Colonic mucosa (tissue), 4 donors: ENCODE measurements around the gene B3GALT4. TPM values are rescaled to one million over a fixed set of nuclear protein-coding genes. Genes with fewer than 3 reads are reported as not detected.

Experiments used
- DNase-seq: peaks from one replicate; pipeline ENCODE4 v3.0.0-alpha.2; 2020
- H3K27ac ChIP-seq: fragments of 200-600 bp; one replicate; pipeline ENCODE4 v1.8.0; 2021
- H3K27me3 ChIP-seq: fragments of 200-600 bp; one replicate; pipeline ENCODE4 v1.8.0; 2021
- H3K36me3 ChIP-seq: fragments of 200-600 bp; one replicate; pipeline ENCODE4 v1.8.0; 2021
- H3K4me1 ChIP-seq: fragments of 200-600 bp; one replicate; pipeline ENCODE4 v1.8.0; 2021; ENCODE audit warnings: mild to moderate bottlenecking
- H3K4me3 ChIP-seq: fragments of 200-600 bp; one replicate; pipeline ENCODE4 v1.8.0; 2021
- H3K9ac ChIP-seq, 2 donors: one replicate each; pipeline ENCODE4 v1.7.0; 2013; ENCODE audit warnings: control low read depth in 2 of 2, low read depth in 2 of 2, low read length in 2 of 2
- H3K9me3 ChIP-seq: fragments of 200-600 bp; one replicate; pipeline ENCODE4 v1.8.0; 2021
- intact Hi-C: fragments of 100-400 bp; cut with DNase I; formaldehyde crosslinking; loops from one replicate; pipeline ENCODE4 v1.14.1; 2022
- total RNA-seq, 2 donors: library from RNA; stranded (reverse); fragmentation: NEBNext Ultra II Directional in 1 of 2; extraction: Animal tissue kit (Norgen Biotek cat#: 25700) in 1 of 2; gene quantifications; one replicate each; pipeline ENCODE4 v1.2.1, GENCODE V29; 2021
- TF ChIP-seq, protein P1 (sequence below): fragments of 200-600 bp; IDR thresholded peaks from one replicate; pipeline ENCODE4 v1.8.0; 2022; ENCODE audit warnings: antibody characterized with exemption, mild to moderate bottlenecking
- donor health status: healthy.
- donor health status: DM: no; HTN: no; CAD: no.
- donor health status: DM: no; HTN: no; CAD: no.

B3GALT4 gene
- total RNA-seq, 2 donors from 2014 or later, result 22.0 to 26.4 TPM

DNA sequence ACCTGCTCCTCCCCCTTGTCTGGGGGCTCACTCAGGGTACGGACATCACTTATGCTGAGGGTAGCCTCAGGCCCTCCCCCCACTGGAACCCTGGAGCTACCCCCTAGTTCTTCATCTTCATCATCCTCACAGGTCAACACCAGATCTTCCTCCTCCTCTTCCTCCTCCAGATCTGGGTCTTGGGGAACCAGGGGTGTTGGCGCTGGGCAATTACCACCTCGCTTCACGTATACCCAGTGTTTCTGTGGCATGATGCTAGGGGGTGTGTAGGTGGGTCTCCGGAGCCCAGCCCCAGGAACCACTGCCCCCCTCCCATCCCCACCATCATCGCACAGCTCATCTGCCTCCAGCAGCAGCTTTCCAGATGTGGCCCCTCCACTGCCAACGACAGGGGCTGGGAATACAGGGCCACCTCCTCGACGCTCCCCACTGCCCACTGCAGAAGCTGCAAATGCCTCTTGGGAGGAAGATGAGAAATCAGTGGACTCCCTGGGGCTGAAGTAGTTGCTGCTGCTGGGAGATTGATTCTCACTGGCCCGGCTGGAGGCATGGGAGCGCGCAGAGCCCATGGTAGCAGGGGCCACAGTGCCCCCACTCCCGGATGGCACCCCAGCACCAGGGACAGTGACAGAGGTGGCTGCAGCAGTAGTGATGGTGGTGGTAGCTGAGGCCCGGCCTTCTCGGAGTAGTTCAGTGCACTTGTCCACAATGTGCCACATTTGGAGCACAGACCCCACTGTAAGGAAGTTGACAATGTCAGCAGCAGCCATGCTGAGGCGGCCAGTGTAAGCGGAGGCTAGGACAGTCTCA, 39.1 kb downstream of the B3GALT4 start:
- Histone ChIP-seq H3K27ac (no peak overlapping the region), H3K4me3 (no peak overlapping the region), H3K4me1 (peaks cover 20% of the 10 kb centered on the region), H3K9me3 (no peaks in the 10 kb centered on the region), H3K27me3 (no peaks in the 10 kb centered on the region), H3K36me3 (peaks cover 9% of the 10 kb centered on the region), H3K9ac (peak overlapping the region in 1 of 2 donors; percentile 26)
- intact Hi-C loops, result loop anchor here (2.0 to 10.0 kb wide), 2 partner anchors 39 to 99 kb away; partner anchors contain the start of genes B3GALT4, CUTA and PHF1
- TF ChIP-seq, protein P1, sequence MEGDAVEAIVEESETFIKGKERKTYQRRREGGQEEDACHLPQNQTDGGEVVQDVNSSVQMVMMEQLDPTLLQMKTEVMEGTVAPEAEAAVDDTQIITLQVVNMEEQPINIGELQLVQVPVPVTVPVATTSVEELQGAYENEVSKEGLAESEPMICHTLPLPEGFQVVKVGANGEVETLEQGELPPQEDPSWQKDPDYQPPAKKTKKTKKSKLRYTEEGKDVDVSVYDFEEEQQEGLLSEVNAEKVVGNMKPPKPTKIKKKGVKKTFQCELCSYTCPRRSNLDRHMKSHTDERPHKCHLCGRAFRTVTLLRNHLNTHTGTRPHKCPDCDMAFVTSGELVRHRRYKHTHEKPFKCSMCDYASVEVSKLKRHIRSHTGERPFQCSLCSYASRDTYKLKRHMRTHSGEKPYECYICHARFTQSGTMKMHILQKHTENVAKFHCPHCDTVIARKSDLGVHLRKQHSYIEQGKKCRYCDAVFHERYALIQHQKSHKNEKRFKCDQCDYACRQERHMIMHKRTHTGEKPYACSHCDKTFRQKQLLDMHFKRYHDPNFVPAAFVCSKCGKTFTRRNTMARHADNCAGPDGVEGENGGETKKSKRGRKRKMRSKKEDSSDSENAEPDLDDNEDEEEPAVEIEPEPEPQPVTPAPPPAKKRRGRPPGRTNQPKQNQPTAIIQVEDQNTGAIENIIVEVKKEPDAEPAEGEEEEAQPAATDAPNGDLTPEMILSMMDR, result no peak
- no peak for DNase-seq

DNA sequence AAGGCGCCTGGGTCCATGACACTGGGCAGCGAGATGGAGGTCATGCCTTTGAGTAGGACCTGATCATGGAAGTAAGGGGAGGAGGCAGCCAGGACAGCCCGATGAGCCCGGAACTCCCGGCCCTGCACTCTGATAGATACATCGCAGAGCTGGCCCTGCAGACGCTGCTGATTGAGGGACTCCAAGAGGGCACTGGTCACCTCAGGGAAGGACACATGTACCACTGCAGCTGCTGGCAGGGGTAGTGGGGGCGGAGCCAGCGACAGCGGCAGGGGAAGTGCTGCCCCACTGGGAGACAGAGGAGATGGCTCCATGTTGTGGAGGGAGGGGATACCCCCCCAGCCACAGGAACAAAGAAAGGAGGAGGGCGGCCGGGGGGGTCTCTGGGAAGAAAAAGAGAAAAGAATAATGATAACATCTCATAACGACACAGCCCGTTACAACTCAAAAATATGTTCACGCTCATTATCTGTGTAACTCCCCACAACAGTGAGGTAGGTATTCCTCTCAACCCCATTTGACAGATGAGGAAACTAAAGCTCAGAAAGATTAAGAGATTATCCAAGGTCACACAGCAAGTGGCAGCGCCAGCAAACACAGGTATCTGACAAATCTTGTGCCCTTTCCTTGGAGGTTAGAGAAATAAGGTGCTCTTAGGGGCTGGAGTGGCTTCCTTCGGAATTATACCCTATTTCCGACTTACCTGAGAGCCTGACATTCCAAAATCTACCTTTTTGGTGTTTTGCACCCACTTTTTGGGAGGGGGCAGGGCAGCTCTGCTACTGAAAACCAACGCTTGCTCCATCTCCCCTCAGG, 39.9 kb downstream of the B3GALT4 start:
- Histone ChIP-seq H3K27me3 (no peaks in the 10 kb centered on the region), H3K9ac (no peak overlapping the region), H3K4me1 (peaks cover 24% of the 10 kb centered on the region), H3K36me3 (peaks cover 9% of the 10 kb centered on the region), H3K27ac (peak overlapping the region; percentile 88), H3K9me3 (no peaks in the 10 kb centered on the region), H3K4me3 (peak overlapping the region; percentile 45)
- intact Hi-C loops, result loop anchor here (2.0 to 10.0 kb wide), 2 partner anchors 40 to 98 kb away; partner anchors contain the start of genes B3GALT4, CUTA and PHF1
- DNase-seq, result no peak
- TF ChIP-seq, protein P1, result no peak

DNA sequence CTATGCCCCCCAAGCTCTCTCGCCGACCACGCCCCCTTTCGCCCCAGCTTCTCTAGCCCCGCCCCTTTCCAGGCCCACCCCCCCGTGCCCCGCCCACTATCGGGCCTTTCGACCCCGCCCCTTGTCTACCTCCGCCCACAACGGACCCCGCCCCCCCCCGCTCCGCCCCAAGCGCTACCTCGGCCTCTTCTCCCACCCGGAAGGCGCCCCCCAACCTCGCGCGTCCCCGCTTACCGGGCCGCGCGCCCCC, 40.4 kb downstream of the B3GALT4 start:
- peak; percentile 72 for DNase-seq
- peaks cover 9% of the 10 kb centered on the region for H3K36me3 ChIP-seq

DNA sequence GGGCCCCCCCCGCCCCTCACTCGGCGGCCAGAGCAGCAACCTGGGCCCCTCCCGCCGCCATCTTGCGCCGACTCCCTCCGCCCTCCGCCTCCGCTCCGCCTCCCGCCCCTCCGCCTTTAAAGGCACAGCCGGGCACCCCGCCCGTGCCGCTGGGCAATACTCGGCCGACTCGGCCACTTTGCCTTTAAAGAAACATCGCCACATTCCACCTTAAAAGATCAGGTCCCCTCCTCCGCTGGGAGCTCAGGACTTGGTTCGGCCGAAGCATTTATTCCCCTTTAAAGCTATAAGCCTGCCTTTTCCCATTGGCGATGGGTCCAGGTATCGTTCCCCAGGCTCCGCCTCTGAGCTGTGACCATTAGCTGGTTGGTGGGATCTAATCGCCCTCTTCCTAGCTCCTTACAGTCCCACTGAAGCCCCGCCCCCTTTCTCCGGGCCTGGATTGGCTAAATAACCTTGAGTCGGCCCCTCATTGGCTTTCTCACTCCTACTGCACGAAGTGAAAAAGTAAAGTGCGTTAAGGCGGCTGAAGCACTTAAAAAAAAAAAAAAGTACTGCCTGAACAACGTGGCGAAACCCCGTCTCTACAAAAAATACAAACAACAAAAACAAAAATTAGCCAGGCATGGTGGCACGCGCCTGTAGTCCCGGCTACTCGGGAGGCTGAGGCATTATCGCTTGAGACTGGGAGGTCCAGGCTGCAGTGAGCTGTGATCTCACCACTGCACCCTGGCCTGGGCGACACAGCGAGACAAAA, 40.9 kb downstream of the B3GALT4 start, which contains the start of gene ZBTB22:
TSS of gene ZBTB22 (minus strand) at position 76 of the 757 bp plus-strand sequence. CDS start 828 bp downstream, outside the sequence.
- intact Hi-C loops, result loop anchor here (2.0 to 10.0 kb wide), 2 partner anchors 41 to 97 kb away; partner anchors contain the start of genes B3GALT4, CUTA and PHF1
- Histone ChIP-seq H3K36me3 (peaks cover 9% of the 10 kb centered on the region), H3K27me3 (no peaks in the 10 kb centered on the region), H3K4me3 (peak within 1 kb of the TSS; percentile 45), H3K4me1 (peaks cover 25% of the 10 kb centered on the region), H3K9ac (peak within 1 kb of the TSS; percentile 33 to 69), H3K9me3 (no peaks in the 10 kb centered on the region), H3K27ac (peak within 1 kb of the TSS; percentile 88)
- DNase-seq, result peak; percentile 100
- TF ChIP-seq, protein P1, result no peak

More for the DNA sequence above, 40.4 kb downstream of the B3GALT4 start:
- Histone ChIP-seq H3K27ac (peak overlapping the region; percentile 88), H3K9me3 (no peaks in the 10 kb centered on the region), H3K27me3 (no peaks in the 10 kb centered on the region), H3K4me3 (peak overlapping the region; percentile 45), H3K9ac (no peak overlapping the region), H3K4me1 (peaks cover 25% of the 10 kb centered on the region)
- TF ChIP-seq, protein P1, result no peak
- intact Hi-C loops, result loop anchor here (2.0 to 10.0 kb wide), 2 partner anchors 41 to 97 kb away; partner anchors contain the start of genes B3GALT4, CUTA and PHF1
